Subcutaneous adipose tissue (tissue), 4 donors: Measurements from ENCODE around the gene PCDHGC4. TPM values are rescaled to one million over a fixed set of nuclear protein-coding genes. Genes with fewer than 3 reads are reported as not detected.

Experiments
- total RNA-seq, 4 donors: library from RNA; depleted of rRNA; stranded (reverse); fragments of >200 nt; gene quantifications; one replicate each; pipeline ENCODE4 v1.1.0, GENCODE V29; 2016
- TF ChIP-seq, protein P1 (sequence below): fragments of 450-650 bp; IDR thresholded peaks from one replicate; pipeline ENCODE4 v1.5.1; 2016; ENCODE audit warnings: low read depth, mild to moderate bottlenecking, control low read depth, antibody characterized with exemption, moderate library complexity

Gene PCDHGC4
- total RNA-seq, 4 donors from 2014 or later: 1.0 to 10.9 (median 1.9) TPM

DNA sequence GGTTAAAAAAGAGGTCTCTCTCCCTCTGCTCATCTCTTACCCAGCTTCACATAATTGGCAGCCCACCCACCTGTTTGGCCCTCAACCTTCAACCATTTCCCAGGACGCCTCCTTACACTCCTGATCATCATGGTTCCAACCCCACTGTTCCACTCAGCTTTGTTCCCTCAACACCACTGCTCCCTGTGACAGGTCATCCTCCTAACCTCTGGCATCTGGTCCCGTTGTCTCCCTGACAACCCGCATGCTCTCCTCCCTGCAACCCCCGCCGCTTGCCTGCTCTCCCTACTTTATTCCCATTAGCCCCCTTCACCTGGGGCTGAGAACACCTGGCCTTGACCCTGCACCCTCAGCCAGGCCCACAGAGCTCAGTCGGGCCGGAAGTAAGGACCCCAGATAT, 16.9 kb downstream of the PCDHGC4 start:
- TF ChIP-seq, protein P1, sequence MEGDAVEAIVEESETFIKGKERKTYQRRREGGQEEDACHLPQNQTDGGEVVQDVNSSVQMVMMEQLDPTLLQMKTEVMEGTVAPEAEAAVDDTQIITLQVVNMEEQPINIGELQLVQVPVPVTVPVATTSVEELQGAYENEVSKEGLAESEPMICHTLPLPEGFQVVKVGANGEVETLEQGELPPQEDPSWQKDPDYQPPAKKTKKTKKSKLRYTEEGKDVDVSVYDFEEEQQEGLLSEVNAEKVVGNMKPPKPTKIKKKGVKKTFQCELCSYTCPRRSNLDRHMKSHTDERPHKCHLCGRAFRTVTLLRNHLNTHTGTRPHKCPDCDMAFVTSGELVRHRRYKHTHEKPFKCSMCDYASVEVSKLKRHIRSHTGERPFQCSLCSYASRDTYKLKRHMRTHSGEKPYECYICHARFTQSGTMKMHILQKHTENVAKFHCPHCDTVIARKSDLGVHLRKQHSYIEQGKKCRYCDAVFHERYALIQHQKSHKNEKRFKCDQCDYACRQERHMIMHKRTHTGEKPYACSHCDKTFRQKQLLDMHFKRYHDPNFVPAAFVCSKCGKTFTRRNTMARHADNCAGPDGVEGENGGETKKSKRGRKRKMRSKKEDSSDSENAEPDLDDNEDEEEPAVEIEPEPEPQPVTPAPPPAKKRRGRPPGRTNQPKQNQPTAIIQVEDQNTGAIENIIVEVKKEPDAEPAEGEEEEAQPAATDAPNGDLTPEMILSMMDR: no peak

DNA sequence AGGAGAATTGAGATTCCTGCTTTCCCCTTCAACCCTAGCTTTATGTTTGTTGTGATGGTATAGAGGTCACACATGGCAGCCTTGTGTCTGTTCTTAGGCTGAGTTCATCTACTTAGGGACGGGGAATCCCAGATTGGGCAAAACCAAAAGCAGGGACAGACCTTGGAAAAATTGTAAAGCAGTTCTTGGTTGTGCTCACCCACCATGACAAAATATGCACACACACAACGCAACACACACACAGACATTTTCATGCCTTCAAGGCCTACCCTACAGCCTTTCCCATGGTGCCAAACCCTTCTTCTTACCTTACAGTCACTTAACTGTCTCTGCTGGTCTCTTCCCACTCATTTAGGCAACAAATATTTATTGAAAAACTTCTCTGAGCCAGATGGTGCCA, 18.9 kb downstream of the PCDHGC4 start:
- TF ChIP-seq, protein P1: no peak

DNA sequence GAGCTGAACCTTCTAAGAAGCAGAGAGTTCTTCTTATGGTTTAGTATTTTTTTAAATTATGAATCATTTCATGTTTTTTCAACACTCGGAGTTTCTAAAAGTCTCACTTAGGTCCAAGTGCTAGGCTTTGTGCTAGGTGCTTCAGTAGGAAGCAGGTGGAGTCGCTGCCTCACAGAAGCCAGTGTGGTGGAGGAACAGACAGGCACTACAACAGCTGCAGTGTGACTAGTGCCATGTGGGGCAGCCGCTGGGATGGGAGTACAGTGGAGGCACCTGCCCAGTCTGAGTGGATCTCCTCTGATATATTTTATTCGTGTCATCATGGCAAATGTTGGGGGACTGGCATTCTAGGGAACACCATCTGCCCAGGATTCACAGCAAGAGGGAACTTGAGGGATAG, 19.4 kb downstream of the PCDHGC4 start:
- TF ChIP-seq, protein P1: no peak

DNA sequence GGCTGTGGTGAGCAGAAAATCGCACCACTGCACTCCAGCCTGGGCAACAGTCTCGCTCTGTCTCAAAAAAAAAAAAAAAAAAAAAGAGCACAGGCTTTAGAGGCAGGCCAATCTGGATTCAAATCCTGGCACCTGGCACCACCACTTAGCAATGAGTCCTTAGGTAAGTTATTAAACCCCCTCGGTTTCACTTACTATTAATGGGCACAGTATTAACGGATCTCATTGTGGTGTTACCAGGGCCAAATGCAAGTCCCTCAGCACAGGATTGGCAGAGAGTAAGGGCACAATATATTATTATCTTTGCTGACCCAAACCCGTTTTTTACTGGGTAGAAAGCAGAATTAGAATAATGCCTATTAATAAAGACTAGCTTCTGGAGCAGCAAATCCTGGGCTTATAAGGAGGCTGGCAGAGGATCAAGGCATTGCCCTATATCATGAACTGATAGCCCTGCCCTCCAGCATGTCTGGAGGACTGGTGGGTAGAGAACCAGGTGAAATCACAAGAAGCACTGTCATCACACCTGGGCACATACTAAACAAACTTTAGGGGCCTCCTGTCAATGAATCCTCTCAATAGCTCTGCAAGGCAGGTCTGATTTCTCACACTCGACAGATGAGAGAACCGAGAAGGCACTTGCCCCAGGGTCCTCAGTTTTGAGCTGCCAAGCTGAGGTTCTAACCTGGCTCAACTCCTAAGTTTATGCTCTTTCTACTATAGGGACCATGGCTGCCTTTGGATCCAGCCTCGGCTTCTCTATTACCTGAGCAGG, 21.7 kb downstream of the PCDHGC4 start:
- TF ChIP-seq, protein P1: no peak

DNA sequence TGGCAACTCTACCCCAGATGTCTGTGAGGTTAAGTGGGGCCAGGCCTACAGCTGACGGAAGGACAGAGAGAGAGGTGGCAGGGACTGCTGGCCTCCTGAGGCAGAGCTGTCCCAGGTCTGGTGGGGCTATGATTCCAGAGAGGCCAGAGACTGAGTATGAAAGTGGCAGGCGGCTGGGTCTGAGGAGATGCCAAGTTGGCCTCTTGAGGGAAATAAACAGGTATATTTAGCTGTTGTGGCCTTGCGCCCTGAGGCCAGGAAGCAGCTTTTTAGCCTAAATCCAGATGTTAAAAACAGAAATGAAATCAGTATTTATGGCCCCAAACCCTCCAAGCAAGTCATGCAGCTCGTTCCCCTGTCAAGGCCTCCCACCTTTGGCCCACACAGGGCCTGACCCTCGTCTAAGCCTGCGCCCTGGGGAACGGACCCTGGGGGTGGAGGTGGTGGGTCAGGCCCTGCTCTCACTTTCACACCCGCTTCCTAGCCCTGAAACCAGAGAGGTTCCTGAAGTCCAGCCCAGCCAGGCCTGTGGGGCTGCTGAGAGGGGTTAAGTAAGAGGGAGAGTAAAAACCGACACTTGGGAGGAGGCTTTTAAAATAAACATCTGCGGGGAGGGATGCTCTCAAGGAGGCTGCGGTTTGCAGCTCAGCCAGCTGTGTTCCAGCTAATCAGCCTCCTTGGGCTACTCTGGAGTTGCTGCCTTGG, 22.7 kb downstream of the PCDHGC4 start:
- TF ChIP-seq, protein P1: no peak

DNA sequence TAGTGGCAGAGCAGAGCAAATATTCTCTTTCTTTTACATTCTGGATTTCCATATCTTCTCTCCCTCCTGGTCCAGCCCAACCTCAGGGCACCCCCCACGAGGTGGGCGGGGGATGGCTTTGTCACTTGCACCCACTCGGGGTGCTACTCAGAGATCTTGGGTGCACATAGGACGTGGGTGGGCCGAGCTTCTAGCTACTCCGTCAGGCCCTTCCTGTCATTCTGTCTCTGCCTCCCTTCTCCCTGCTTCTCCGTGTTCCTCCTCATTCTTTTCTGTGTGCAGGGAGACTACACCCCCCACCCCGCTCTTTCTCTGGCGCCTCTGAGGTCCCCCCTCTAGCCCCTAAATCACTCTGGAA, 23.6 kb downstream of the PCDHGC4 start:
- TF ChIP-seq, protein P1: no peak

DNA sequence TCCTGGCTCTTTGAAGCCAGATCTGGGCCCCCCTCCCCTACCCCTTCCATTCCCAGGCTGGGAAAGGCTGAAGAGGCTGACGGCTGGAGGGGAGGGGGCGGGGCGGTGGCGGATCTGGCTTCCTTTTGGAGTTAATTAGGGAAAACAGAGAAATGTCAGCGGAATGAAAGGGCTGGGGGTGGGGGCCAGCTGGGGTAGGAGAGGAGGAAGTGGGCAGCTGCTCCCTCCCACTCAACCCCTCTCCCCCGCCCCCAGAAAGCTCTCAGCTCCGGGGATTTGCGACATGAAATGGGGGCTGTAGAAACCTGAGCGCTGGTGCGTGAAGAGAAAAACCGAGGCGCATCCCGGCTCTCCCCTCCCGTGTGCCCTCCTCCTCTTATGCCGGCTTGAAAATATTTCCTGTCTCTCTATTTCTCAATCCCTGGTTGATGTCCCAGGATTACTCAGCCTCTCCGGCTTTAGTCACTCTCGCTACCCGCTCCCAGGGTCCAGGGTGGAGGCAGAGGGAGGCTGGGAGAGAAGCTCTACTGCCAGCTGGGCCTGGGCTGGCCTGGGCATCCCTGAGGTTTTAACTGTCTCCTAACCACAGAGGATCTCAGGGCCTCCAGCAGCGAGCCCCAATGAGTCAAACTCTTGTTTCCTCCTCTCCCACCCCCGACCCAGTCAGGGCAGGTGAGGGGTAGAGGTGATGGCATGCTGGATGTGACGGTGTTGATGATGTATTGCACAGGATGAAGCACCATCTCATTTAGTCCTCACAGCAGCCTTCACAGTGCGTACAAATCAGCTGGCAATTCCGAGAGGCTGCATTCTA, 24.2 kb downstream of the PCDHGC4 start:
- TF ChIP-seq, protein P1: no peak
